Endothelial cell of umbilical vein (primary cell): ENCODE measurements around the gene PLA2G6. TPM values are rescaled to one million over a fixed set of nuclear protein-coding genes. Genes with fewer than 3 reads are reported as not detected.

Experiments
- BruUV-seq: library from RNA; stranded (reverse); fragments of 400-500 nt; replicated peaks from 2 replicates; lab custom pipeline; 2021; lab: Mats Ljungman, UMichigan
- CTCF ChIA-PET: fragments of 300-600, 350-600 bp; sonication (Branson Sonifier 250); formaldehyde crosslinking; loops from one replicate; lab custom pipeline; 2021; ENCODE audit warnings: antibody characterized with exemption, inconsistent platforms; lab: Charles Lee
- POLR2A ChIA-PET: fragments of 300-600, 350-600 bp; sonication (Branson Sonifier 250); formaldehyde crosslinking; loops from one replicate; lab custom pipeline; 2021; ENCODE audit warnings: antibody characterized with exemption, inconsistent platforms; lab: Charles Lee
- DNase-seq: peaks from one replicate; pipeline ENCODE4 v3.0.0-alpha.2; 2011; ENCODE audit warnings: low read depth, low spot score
- FAIRE-seq: peaks from 2 replicates; lab custom pipeline; 2011; peaks lifted over from hg19 to GRCh38; lab: Jason Lieb, UNC
- H2AFZ ChIP-seq: 2 replicates; pipeline ENCODE4 v1.6.0; 2012; ENCODE audit warnings: low read depth, low read length, control low read depth, inconsistent platforms
- H3K27ac ChIP-seq: 2 replicates; pipeline ENCODE4 v1.5.1; 2011; ENCODE audit warnings: low read depth, mild to moderate bottlenecking, control low read depth, low read length, moderate library complexity; ENCODE audit not compliant: insufficient read depth
- H3K27me3 ChIP-seq, 2 experiments: 2 replicates each; pipeline versions ENCODE4 v1.6.0 to v1.6.1; 2011; ENCODE audit warnings: low read length in 2 of 2, mixed read lengths in 1 of 2; ENCODE audit not compliant: control insufficient read depth in 2 of 2, insufficient read depth in 2 of 2
- H3K36me3 ChIP-seq, 2 experiments: 2 replicates in 1 of 2; 3 replicates in 1 of 2; pipeline ENCODE4 v1.5.1; 2011; ENCODE audit warnings: low read length in 2 of 2, mild to moderate bottlenecking in 1 of 2, moderate library complexity in 1 of 2; ENCODE audit not compliant: control insufficient read depth in 2 of 2, insufficient read depth in 2 of 2; ENCODE audit errors: extremely low read depth in 1 of 2
- H3K4me1 ChIP-seq: 3 replicates; pipeline ENCODE4 v1.5.1; 2011; ENCODE audit warnings: mild to moderate bottlenecking, low read length; ENCODE audit not compliant: control insufficient read depth, insufficient read depth; ENCODE audit errors: extremely low read depth
- H3K4me2 ChIP-seq: 2 replicates; pipeline ENCODE4 v1.6.1; 2011; ENCODE audit warnings: low read length, control low read depth, mixed read lengths; ENCODE audit not compliant: insufficient read depth
- H3K4me3 ChIP-seq, 3 experiments: fragments of 200-600 bp in 1 of 3; sonication (generic), shearing (Covaris generic) in 1 of 3; replicated peaks in 1 of 3; 2 replicates each; pipeline ENCODE4 v1.5.1; 2011 to 2016; ENCODE audit warnings: control low read depth in 3 of 3, low read length in 3 of 3, mild to moderate bottlenecking in 2 of 3, inconsistent platforms in 1 of 3, low read depth in 1 of 3, moderate library complexity in 1 of 3; ENCODE audit not compliant: insufficient read depth in 1 of 3
- H3K79me2 ChIP-seq: 2 replicates; pipeline ENCODE4 v1.6.0; 2012; ENCODE audit warnings: low read length, inconsistent platforms; ENCODE audit not compliant: control insufficient read depth, insufficient read depth
- H3K9ac ChIP-seq: replicated peaks from 2 replicates; pipeline ENCODE3; 2011; ENCODE audit warnings: low read length, control low read depth; ENCODE audit not compliant: insufficient read depth; ENCODE audit errors: extremely low read depth
- H3K9me1 ChIP-seq: replicated peaks from 3 replicates; pipeline ENCODE4 v1.6.0; 2011; ENCODE audit warnings: mild to moderate bottlenecking, low read length; ENCODE audit not compliant: control insufficient read depth, insufficient read depth; ENCODE audit errors: extremely low read depth
- H3K9me3 ChIP-seq: replicated peaks from 2 replicates; pipeline ENCODE4 v1.5.1; 2012; ENCODE audit warnings: low read length, inconsistent platforms; ENCODE audit not compliant: control insufficient read depth, insufficient read depth
- H4K20me1 ChIP-seq: replicated peaks from 2 replicates; pipeline ENCODE3; 2011; ENCODE audit warnings: mild to moderate bottlenecking, low read length; ENCODE audit not compliant: control insufficient read depth, insufficient read depth; ENCODE audit errors: extremely low read depth
- EZH2 ChIP-seq: IDR thresholded peaks from 2 replicates; pipeline ENCODE4 v1.6.1; 2012; ENCODE audit warnings: borderline replicate concordance, low read depth, mild to moderate bottlenecking, moderate library complexity, low read length, inconsistent platforms; ENCODE audit not compliant: severe bottlenecking
- FOS ChIP-seq: IDR thresholded peaks from 2 replicates; pipeline ENCODE4 v1.6.1; 2011; ENCODE audit warnings: mild to moderate bottlenecking, low read length, moderate library complexity, borderline replicate concordance; ENCODE audit not compliant: insufficient read depth
- GATA2 ChIP-seq: IDR thresholded peaks from 2 replicates; pipeline ENCODE4 v1.7.0; 2011; ENCODE audit warnings: low read depth, mild to moderate bottlenecking, moderate library complexity, mixed read lengths, low read length; ENCODE audit not compliant: insufficient read length, insufficient read depth
- JUN ChIP-seq: IDR thresholded peaks from 2 replicates; pipeline ENCODE4 v1.6.1; 2011; ENCODE audit warnings: borderline replicate concordance, low read depth; ENCODE audit not compliant: insufficient read length, insufficient read depth
- MYC ChIP-seq: IDR thresholded peaks from one replicate; pipeline ENCODE4 v1.6.1; 2011; ENCODE audit warnings: mild to moderate bottlenecking, low read depth, low read length
- POLR2A ChIP-seq: IDR thresholded peaks from 2 replicates; pipeline ENCODE4 v1.6.1; 2012; ENCODE audit warnings: low read depth, mild to moderate bottlenecking, control low read depth, low read length
- POLR2AphosphoS5 ChIP-seq: IDR thresholded peaks from 2 replicates; pipeline ENCODE4 v1.6.1; 2012; ENCODE audit warnings: low read depth, mild to moderate bottlenecking, control low read depth, low read length, moderate library complexity; ENCODE audit not compliant: insufficient read depth
- dilution Hi-C: fragments of 300-500 bp; cut with MboI; formaldehyde crosslinking; loops from one replicate; pipeline ENCODE4 v1.15.0; 2019; ENCODE audit warnings: low sequenced_read_pairs; ENCODE audit not compliant: extremely low pct_ligation_motif_present
- intact Hi-C: fragments of 100-400 bp; cut with micrococcal nuclease; formaldehyde crosslinking; loops from one replicate; pipeline ENCODE4 v1.10.0; 2022
- polyA plus RNA-seq, 4 experiments: library from polyadenylated mRNA; depleted of rRNA in 3 of 4; stranded (reverse) in 3 of 4; unstranded in 1 of 4; fragments of >200 nt; gene quantifications; 2 replicates each; pipeline versions ENCODE4 v1.2.1 to v1.2.3, GENCODE V29; 2011 to 2012; ENCODE audit warnings: missing spikeins in 1 of 4
- total RNA-seq: library from RNA; stranded (reverse); gene quantifications from 2 replicates; pipeline ENCODE4 v1.2.3, GENCODE V29; 2021
- TF ChIP-seq, protein P1 (sequence below): IDR thresholded peaks from 2 replicates; pipeline ENCODE4 v1.6.1; 2011; ENCODE audit not compliant: insufficient read depth, insufficient read length
- TF ChIP-seq, protein P2 (sequence below), 2 donors: IDR thresholded peaks; 1 replicate in 1 of 2; 2 replicates in 1 of 2; pipeline ENCODE4 v1.5.1; 2011; ENCODE audit warnings: low read length in 2 of 2, mild to moderate bottlenecking in 2 of 2, moderate library complexity in 2 of 2, control low read depth in 1 of 2, inconsistent platforms in 1 of 2, low read depth in 1 of 2; ENCODE audit not compliant: insufficient read depth in 1 of 2; ENCODE audit errors: extremely low read depth in 1 of 2

PLA2G6 gene
- total and polyA plus RNA-seq, 2 donors (not counting 3 experiments of a cell fraction or from before 2014, with no cell fraction given) = 6.6 to 10.3 TPM

DNA sequence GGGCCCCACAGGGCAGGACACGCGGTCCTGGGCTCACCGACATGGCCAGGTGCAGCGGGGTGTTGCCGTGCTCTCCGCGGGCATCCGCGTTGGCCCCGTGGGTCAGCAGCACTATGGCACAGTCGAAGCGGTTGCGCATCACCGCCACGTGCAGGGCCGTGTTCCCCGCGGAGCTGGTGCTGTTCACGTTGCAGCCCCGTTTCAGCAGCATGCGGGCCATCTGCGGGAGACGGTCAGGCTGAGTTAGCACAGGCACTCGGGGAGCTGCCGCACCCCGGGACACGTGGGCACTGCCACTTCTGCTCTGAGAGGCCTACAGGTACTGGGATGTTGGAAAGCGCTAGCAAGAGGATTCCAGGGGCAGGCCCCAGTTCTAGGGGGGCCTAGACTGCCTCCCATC is 48.8 kb downstream of the PLA2G6 start:
- Histone ChIP-seq H3K4me1 (peaks cover 7% of the 10 kb centered on the region), H3K9me3 (no peaks in the 10 kb centered on the region), H3K9ac (no peak overlapping the region), H2AFZ (no peak overlapping the region), H3K36me3 (no peaks in the 10 kb centered on the region), H3K27me3 (no peaks in the 10 kb centered on the region), H3K79me2 (no peaks in the 10 kb centered on the region), H3K27ac (no peak overlapping the region), H3K9me1 (no peaks in the 10 kb centered on the region), H3K4me2 (no peak overlapping the region), H4K20me1 (no peaks in the 10 kb centered on the region), H3K4me3 (no peak overlapping the region)
- no TSS peak for BruUV-seq
- no peak for FAIRE-seq
- dilution Hi-C loops = no loop called here
- intact Hi-C loops = no loop called here
- TF ChIP-seq JUN = no peak
- TF ChIP-seq EZH2 = no peak
- TF ChIP-seq POLR2A = no peak
- TF ChIP-seq POLR2AphosphoS5 = no peak
- TF ChIP-seq, protein P1, sequence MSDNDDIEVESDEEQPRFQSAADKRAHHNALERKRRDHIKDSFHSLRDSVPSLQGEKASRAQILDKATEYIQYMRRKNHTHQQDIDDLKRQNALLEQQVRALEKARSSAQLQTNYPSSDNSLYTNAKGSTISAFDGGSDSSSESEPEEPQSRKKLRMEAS = no peak
- TF ChIP-seq FOS = no peak
- no peak for TF ChIP-seq MYC
- no peak for TF ChIP-seq GATA2
- TF ChIP-seq, protein P2, sequence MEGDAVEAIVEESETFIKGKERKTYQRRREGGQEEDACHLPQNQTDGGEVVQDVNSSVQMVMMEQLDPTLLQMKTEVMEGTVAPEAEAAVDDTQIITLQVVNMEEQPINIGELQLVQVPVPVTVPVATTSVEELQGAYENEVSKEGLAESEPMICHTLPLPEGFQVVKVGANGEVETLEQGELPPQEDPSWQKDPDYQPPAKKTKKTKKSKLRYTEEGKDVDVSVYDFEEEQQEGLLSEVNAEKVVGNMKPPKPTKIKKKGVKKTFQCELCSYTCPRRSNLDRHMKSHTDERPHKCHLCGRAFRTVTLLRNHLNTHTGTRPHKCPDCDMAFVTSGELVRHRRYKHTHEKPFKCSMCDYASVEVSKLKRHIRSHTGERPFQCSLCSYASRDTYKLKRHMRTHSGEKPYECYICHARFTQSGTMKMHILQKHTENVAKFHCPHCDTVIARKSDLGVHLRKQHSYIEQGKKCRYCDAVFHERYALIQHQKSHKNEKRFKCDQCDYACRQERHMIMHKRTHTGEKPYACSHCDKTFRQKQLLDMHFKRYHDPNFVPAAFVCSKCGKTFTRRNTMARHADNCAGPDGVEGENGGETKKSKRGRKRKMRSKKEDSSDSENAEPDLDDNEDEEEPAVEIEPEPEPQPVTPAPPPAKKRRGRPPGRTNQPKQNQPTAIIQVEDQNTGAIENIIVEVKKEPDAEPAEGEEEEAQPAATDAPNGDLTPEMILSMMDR (IDR thresholded peaks at IDR 0.05; ENCODE audit: extremely low read depth in 1 of 2, insufficient read depth in 1 of 2, low read depth in 1 of 2, low read length in 2 of 2) = no peak
- DNase-seq = no peak
- CTCF ChIA-PET = interaction anchor here (0.9 to 1.4 kb wide), 2 partner anchors 18 to 26 kb away, joined by 3 to 4 read pairs; no protein-coding TSS in a partner anchor
- POLR2A ChIA-PET = no interaction called here
